GM12864 (cell line): Measurements from ENCODE around the gene PKP2.

Source experiments
- DNase-seq: peaks from one replicate; pipeline ENCODE4 v3.0.0-alpha.2; 2011; ENCODE audit warnings: low read depth
- H3K4me3 ChIP-seq: 2 replicates; pipeline ENCODE4 v1.5.1; 2011; ENCODE audit warnings: mild to moderate bottlenecking, low read depth, low read length, control low read depth
- TF ChIP-seq, protein P1 (sequence below): IDR thresholded peaks from 2 replicates; pipeline ENCODE4 v1.5.1; 2011; ENCODE audit warnings: low read depth, mild to moderate bottlenecking, moderate library complexity, low read length, control low read depth, inconsistent platforms; ENCODE audit errors: missing control alignments

The PKP2 gene

GRCh38 chr12:32896432-32897280 is at the start of gene PKP2:
Gene PKP2, minus strand, starts transcription at chr12:32896777. Its CDS starts 46 bp downstream, at chr12:32896731.
- no peak for DNase-seq
- peak within 1 kb of the TSS; percentile 30 for H3K4me3 ChIP-seq
- TF ChIP-seq, protein P1, sequence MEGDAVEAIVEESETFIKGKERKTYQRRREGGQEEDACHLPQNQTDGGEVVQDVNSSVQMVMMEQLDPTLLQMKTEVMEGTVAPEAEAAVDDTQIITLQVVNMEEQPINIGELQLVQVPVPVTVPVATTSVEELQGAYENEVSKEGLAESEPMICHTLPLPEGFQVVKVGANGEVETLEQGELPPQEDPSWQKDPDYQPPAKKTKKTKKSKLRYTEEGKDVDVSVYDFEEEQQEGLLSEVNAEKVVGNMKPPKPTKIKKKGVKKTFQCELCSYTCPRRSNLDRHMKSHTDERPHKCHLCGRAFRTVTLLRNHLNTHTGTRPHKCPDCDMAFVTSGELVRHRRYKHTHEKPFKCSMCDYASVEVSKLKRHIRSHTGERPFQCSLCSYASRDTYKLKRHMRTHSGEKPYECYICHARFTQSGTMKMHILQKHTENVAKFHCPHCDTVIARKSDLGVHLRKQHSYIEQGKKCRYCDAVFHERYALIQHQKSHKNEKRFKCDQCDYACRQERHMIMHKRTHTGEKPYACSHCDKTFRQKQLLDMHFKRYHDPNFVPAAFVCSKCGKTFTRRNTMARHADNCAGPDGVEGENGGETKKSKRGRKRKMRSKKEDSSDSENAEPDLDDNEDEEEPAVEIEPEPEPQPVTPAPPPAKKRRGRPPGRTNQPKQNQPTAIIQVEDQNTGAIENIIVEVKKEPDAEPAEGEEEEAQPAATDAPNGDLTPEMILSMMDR: no peak

DNA sequence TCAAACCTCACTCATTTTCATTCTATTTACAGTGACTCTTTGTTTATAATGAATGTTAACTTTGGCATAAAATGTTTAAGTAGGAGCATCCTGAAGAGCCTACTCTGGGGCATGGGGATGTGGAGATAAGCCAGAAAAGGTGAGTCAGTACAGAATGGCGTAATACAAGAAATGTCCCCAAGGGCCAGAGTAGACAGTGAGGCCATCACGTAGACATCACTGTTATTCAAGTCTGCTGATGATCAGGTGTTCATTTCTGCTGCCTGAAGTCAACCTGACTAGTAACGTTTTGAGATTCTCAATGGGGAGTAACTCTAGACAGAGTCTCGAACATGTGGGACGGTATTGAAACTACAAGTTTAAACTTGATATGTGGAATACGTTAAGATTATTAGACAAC is 47.6 kb upstream of the PKP2 start:
- TF ChIP-seq, protein P1: no peak
- DNase-seq: no peak
- no peak overlapping the region for H3K4me3 ChIP-seq

DNA sequence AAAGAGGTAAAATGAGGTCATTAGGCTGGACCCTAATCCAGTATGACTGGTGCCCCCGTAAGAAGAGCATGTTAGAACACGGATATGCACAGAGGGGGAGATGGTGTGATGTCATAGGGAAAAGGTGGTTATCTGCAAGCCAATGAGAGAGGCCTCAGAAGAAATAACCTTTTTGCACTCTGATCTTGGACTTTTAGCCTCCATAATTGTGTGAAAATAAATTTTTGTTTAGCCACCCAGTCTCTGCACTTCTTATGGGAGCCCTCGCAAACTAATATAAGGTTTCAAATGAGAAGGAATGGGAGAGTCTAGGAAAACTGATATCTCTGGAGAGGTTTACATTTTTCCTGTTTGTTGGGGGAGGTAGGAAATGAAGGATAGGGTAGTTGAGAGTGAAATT is 43.2 kb upstream of the PKP2 start:
- TF ChIP-seq, protein P1: no peak
- no peak for DNase-seq

GRCh38 chr12:32926963-32927362 is 30.4 kb upstream of the PKP2 start:
- no peak overlapping the region for H3K4me3 ChIP-seq
- TF ChIP-seq, protein P1: no peak
- no peak for DNase-seq

More for the DNA sequence above, 43.2 kb upstream of the PKP2 start:
- no peak overlapping the region for H3K4me3 ChIP-seq

DNA sequence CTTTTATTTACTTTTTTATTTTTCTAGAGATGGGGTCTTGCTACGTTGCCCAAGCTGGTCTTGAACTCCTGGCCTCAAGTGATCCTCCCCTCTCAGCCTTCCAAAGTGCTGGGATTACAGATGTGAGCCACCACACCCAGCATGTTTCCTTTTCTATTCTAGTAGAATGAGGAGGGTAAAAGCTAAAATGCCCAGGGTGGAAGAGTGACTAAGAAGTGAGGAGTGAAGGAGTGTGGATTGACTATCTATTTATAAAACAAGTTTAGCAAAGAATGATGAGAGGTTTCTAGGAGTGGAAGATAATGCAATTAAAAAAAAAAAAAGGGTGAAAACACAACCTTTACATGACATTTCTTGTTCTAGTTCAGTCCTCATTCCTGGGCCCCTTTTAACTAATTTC is 29.8 kb upstream of the PKP2 start:
- DNase-seq: no peak
- TF ChIP-seq, protein P1: no peak
- no peak overlapping the region for H3K4me3 ChIP-seq

GRCh38 chr12:32922546-32923297 is 26.1 kb upstream of the PKP2 start:
- no peak overlapping the region for H3K4me3 ChIP-seq
- DNase-seq: no peak
- TF ChIP-seq, protein P1: no peak
